SH-SY5Y (cell line): ENCODE data around the gene F10.

Experiments used
- GATA2 ChIP-seq: IDR thresholded peaks from 2 replicates; pipeline ENCODE4 v1.6.1; 2011; ENCODE audit warnings: mild to moderate bottlenecking, low read depth, low read length
- GATA3 ChIP-seq: IDR thresholded peaks from 2 replicates; pipeline ENCODE4 v1.6.1; 2011; ENCODE audit warnings: low read depth, mild to moderate bottlenecking, low read length, moderate library complexity

The F10 gene

GRCh38 chr13:113182046-113182445, 59.4 kb downstream of the F10 start:
- TF ChIP-seq GATA3 (no peak), GATA2 (no peak)

GRCh38 chr13:113183450-113184129, 61.0 kb downstream of the F10 start:
- TF ChIP-seq GATA3 (no peak), GATA2 (no peak)

- no peak for TF ChIP-seq GATA3
- no peak for TF ChIP-seq GATA2
Observed at GRCh38 chr13:113184568-113185440, 62.2 kb downstream of the F10 start.

GRCh38 chr13:113186061-113186900, 63.7 kb downstream of the F10 start:
- TF ChIP-seq GATA2, result no peak
- TF ChIP-seq GATA3, result no peak

- no peak for TF ChIP-seq GATA3
- TF ChIP-seq GATA2, result no peak
Observed at GRCh38 chr13:113187263-113187669, 64.7 kb downstream of the F10 start.

GRCh38 chr13:113187883-113188665, 65.5 kb downstream of the F10 start:
- TF ChIP-seq GATA3 (no peak), GATA2 (no peak)

- TF ChIP-seq GATA3 (no peak), GATA2 (no peak)
Observed at GRCh38 chr13:113190181-113190580, 67.6 kb downstream of the F10 start.

- TF ChIP-seq GATA2, result no peak
- TF ChIP-seq GATA3, result no peak
Observed at GRCh38 chr13:113192279-113192678, 69.7 kb downstream of the F10 start.

- TF ChIP-seq GATA2 (no peak), GATA3 (no peak)
Observed at GRCh38 chr13:113192902-113193301, 70.3 kb downstream of the F10 start.

GRCh38 chr13:113195360-113195759, 72.8 kb downstream of the F10 start:
- TF ChIP-seq GATA3 (no peak), GATA2 (no peak)

GRCh38 chr13:113196970-113197737, 74.6 kb downstream of the F10 start:
- TF ChIP-seq GATA2, result no peak
- no peak for TF ChIP-seq GATA3
